HCT116 (cell line): ENCODE measurements around the gene BEND3. TPM values are rescaled to one million over a fixed set of nuclear protein-coding genes. Genes with fewer than 3 reads are reported as not detected.

Experiments used
- CBX3 ChIP-seq: IDR thresholded peaks from 2 replicates; pipeline ENCODE4 v1.6.1; 2012; ENCODE audit warnings: low read depth
- CTCF ChIP-seq, 3 experiments: fragments of 200-600 bp in 1 of 3; sonication (generic) in 1 of 3; IDR thresholded peaks in 2 of 3; conservative IDR thresholded peaks in 1 of 3; 2 replicates each; pipeline ENCODE4 v1.5.1; 2012 to 2017; ENCODE audit warnings: low read depth in 2 of 3, low read length in 2 of 3, antibody characterized with exemption in 1 of 3, borderline replicate concordance in 1 of 3, control low read depth in 1 of 3, mild to moderate bottlenecking in 1 of 3, mixed read lengths in 1 of 3, mixed run types in 1 of 3, moderate library complexity in 1 of 3; ENCODE audit not compliant: insufficient read depth in 1 of 3
- EGR1 ChIP-seq: IDR thresholded peaks from 2 replicates; pipeline ENCODE4 v1.6.1; 2012; ENCODE audit warnings: low read depth
- EZH2 ChIP-seq: fragments of 200-600 bp; sonication (generic); IDR thresholded peaks from 2 replicates; pipeline ENCODE4 v1.6.1; 2017; ENCODE audit warnings: antibody characterized with exemption, mixed run types
- FOSL1 ChIP-seq: IDR thresholded peaks from 2 replicates; pipeline ENCODE4 v1.6.1; 2012; ENCODE audit warnings: low read depth
- JUND ChIP-seq: IDR thresholded peaks from 2 replicates; pipeline ENCODE4 v1.6.1; 2012
- MAX ChIP-seq: IDR thresholded peaks from 2 replicates; pipeline ENCODE4 v1.6.1; 2012
- POLR2A ChIP-seq: IDR thresholded peaks from 2 replicates; pipeline ENCODE4 v1.7.0; 2011; ENCODE audit warnings: borderline replicate concordance; ENCODE audit not compliant: insufficient read depth, insufficient read length; ENCODE audit errors: extremely low read depth
- POLR2AphosphoS5 ChIP-seq: IDR thresholded peaks from 2 replicates; pipeline ENCODE4 v1.6.1; 2011; ENCODE audit warnings: mild to moderate bottlenecking, low read depth, low read length, moderate library complexity
- RAD21 ChIP-seq: IDR thresholded peaks from 2 replicates; pipeline ENCODE4 v1.6.1; 2012; ENCODE audit warnings: low read depth, mild to moderate bottlenecking
- TCF7L2 ChIP-seq: IDR thresholded peaks from 2 replicates; pipeline ENCODE4 v1.7.0; 2011; ENCODE audit warnings: borderline replicate concordance, inconsistent platforms; ENCODE audit not compliant: insufficient read depth, insufficient read length; ENCODE audit errors: extremely low read depth
- ZNF274 ChIP-seq: fragments of 200-500 bp; sonication (Bioruptor generic); IDR thresholded peaks from 2 replicates; pipeline ENCODE4 v1.6.1; 2014; ENCODE audit warnings: mild to moderate bottlenecking, low read depth, low read length, inconsistent platforms
- total RNA-seq: library from RNA; stranded (reverse); gene quantifications from one replicate; pipeline ENCODE4 v1.2.1, GENCODE V29; 2021; ENCODE audit not compliant: unreplicated experiment

BEND3 gene
- total RNA-seq, 1 experiment from 2014 or later: 6.3 TPM

- TF ChIP-seq CTCF (IDR thresholded peaks at IDR 0.05 in 2 of 3, conservative IDR thresholded peaks at IDR 0.05 in 1 of 3; ENCODE audit: borderline replicate concordance in 1 of 3, insufficient read depth in 1 of 3, low read depth in 2 of 3, low read length in 2 of 3) (no peak), ZNF274 (no peak), CBX3 (no peak), POLR2A (no peak), TCF7L2 (no peak), MAX (peak; percentile 33; the same call in 1 of the 2 replicates), FOSL1 (no peak), RAD21 (no peak), EGR1 (peak; percentile 27; the same call in 1 of the 2 replicates), POLR2AphosphoS5 (peak; percentile 25; the same call in 1 of the 2 replicates), JUND (no peak), EZH2 (no peak)
Measured at GRCh38 chr6:107115695-107116327, 496 bp upstream of the BEND3 start (continued).
